SK-N-SH treated with all-trans-retinoic acid at 6 μM for 48 hours (cell line): Measurements from ENCODE around the gene PCDH9.

Experiments used
- ARNTL ChIP-seq: fragments of 450-650 bp; formaldehyde crosslinking; IDR thresholded peaks from 2 replicates; pipeline ENCODE4 v1.5.0; 2020; ENCODE audit warnings: low read depth, mild to moderate bottlenecking, moderate library complexity, borderline replicate concordance
- BACH2 ChIP-seq: fragments of 250-450 bp; sonication (Bioruptor Pico); IDR thresholded peaks from 2 replicates; pipeline ENCODE4 v1.9.0; 2021; ENCODE audit warnings: mild to moderate bottlenecking, borderline replicate concordance
- ESRRG ChIP-seq: fragments of 250-450 bp; sonication (Bioruptor Pico); IDR thresholded peaks from 2 replicates; pipeline ENCODE4 v1.6.1; 2021; ENCODE audit warnings: mild to moderate bottlenecking
- ISL1 ChIP-seq: fragments of 250-450 bp; sonication (Bioruptor Pico); IDR thresholded peaks from 2 replicates; pipeline ENCODE4 v2.1.2; 2022; ENCODE audit warnings: mild to moderate bottlenecking, moderate library complexity
- OSR1 ChIP-seq: fragments of 250-450 bp; sonication (Bioruptor Pico); IDR thresholded peaks from 2 replicates; pipeline ENCODE4 v1.8.0; 2022; ENCODE audit warnings: moderate library complexity, mild to moderate bottlenecking, inconsistent platforms
- RARB ChIP-seq: fragments of 250-450 bp; sonication (Bioruptor Pico); IDR thresholded peaks from 2 replicates; pipeline ENCODE4 v1.8.0; 2021; ENCODE audit warnings: mild to moderate bottlenecking, moderate library complexity
- TCF4 ChIP-seq: fragments of 250-450 bp; sonication (Bioruptor Pico); IDR thresholded peaks from 2 replicates; pipeline ENCODE4 v1.8.0; 2021; ENCODE audit warnings: mild to moderate bottlenecking, moderate library complexity, borderline replicate concordance
- TOX ChIP-seq: fragments of 250-450 bp; sonication (Bioruptor Pico); IDR thresholded peaks from 2 replicates; pipeline ENCODE4 v1.8.0; 2021; ENCODE audit warnings: mild to moderate bottlenecking, moderate library complexity, borderline replicate concordance
- ZFP3 ChIP-seq: fragments of 250-450 bp; sonication (Bioruptor Pico); IDR thresholded peaks from 2 replicates; pipeline ENCODE4 v1.5.0; 2020; ENCODE audit warnings: mild to moderate bottlenecking, moderate library complexity
- ZNF70 ChIP-seq: fragments of 450-650 bp; formaldehyde crosslinking; IDR thresholded peaks from 2 replicates; pipeline ENCODE4 v1.5.0; 2020; ENCODE audit warnings: mild to moderate bottlenecking, moderate library complexity
- ZNF8 ChIP-seq: fragments of 450-650 bp; formaldehyde crosslinking; IDR thresholded peaks from 2 replicates; pipeline ENCODE4 v1.5.0; 2020; ENCODE audit warnings: mild to moderate bottlenecking, moderate library complexity
- TF ChIP-seq, protein P1 (sequence below): fragments of 250-450 bp; sonication (Bioruptor Pico); IDR thresholded peaks from 2 replicates; pipeline ENCODE4 v1.8.0; 2020; ENCODE audit warnings: mild to moderate bottlenecking, moderate library complexity, borderline replicate concordance
- TF ChIP-seq, protein P2 (sequence below): fragments of 250-450 bp; sonication (Bioruptor Pico); IDR thresholded peaks from 2 replicates; pipeline ENCODE4 v1.5.1; 2020; ENCODE audit warnings: low read depth, mild to moderate bottlenecking, moderate library complexity

DNA sequence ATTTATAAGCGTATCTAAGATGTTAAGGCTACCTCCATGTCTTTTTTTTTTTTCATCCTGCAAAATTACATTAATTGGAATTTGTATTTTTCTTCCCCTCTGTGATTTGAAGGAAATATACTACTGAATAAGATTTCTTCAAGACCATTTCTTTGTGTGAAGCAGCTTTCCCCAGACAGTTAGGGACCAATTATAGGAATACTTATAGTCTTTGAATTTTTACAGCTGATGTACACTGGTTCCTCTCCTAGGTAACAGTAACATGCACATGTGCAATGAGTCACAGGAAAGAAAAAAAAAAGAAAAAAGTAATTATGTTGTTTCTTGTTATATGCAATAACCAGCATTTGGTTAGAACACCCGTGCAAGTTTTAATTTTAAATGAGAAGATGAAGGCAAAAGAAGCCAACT, 82.0 kb downstream of the PCDH9 start:
- TF ChIP-seq RARB (no peak), TCF4 (CRISPR knock-in tag) (no peak), TOX (CRISPR knock-in tag) (no peak), ZNF8 (CRISPR knock-in tag) (no peak), ZFP3 (CRISPR knock-in tag) (no peak), ZNF70 (no peak), ARNTL (CRISPR knock-in tag) (no peak), BACH2 (no peak), OSR1 (CRISPR knock-in tag) (no peak), ESRRG (no peak), ISL1 (CRISPR knock-in tag) (no peak)
- TF ChIP-seq, protein P1, sequence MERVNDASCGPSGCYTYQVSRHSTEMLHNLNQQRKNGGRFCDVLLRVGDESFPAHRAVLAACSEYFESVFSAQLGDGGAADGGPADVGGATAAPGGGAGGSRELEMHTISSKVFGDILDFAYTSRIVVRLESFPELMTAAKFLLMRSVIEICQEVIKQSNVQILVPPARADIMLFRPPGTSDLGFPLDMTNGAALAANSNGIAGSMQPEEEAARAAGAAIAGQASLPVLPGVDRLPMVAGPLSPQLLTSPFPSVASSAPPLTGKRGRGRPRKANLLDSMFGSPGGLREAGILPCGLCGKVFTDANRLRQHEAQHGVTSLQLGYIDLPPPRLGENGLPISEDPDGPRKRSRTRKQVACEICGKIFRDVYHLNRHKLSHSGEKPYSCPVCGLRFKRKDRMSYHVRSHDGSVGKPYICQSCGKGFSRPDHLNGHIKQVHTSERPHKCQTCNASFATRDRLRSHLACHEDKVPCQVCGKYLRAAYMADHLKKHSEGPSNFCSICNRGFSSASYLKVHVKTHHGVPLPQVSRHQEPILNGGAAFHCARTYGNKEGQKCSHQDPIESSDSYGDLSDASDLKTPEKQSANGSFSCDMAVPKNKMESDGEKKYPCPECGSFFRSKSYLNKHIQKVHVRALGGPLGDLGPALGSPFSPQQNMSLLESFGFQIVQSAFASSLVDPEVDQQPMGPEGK, result no peak
- TF ChIP-seq, protein P2, sequence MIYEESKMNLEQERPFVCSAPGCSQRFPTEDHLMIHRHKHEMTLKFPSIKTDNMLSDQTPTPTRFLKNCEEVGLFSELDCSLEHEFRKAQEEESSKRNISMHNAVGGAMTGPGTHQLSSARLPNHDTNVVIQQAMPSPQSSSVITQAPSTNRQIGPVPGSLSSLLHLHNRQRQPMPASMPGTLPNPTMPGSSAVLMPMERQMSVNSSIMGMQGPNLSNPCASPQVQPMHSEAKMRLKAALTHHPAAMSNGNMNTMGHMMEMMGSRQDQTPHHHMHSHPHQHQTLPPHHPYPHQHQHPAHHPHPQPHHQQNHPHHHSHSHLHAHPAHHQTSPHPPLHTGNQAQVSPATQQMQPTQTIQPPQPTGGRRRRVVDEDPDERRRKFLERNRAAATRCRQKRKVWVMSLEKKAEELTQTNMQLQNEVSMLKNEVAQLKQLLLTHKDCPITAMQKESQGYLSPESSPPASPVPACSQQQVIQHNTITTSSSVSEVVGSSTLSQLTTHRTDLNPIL, result no peak
